CD4-positive, alpha-beta T cell treated with Interleukin-2 at 100 ng/mL for 4 hours (primary cell): Measurements from ENCODE around the gene ZNF32.

Experiments
- DNase-seq: peaks from one replicate; pipeline ENCODE4 v3.0.0-alpha.2; 2020; ENCODE audit warnings: low spot score

ZNF32 gene

GRCh38 chr10:43648398-43649184 lies at the start of gene ZNF32:
Gene ZNF32, minus strand, starts transcription at chr10:43648881. Its CDS starts 2,748 bp downstream, at chr10:43646133.
- DNase-seq, result peak; percentile 84

GRCh38 chr10:43698156-43698555 lies 49.5 kb upstream of the ZNF32 start:
- DNase-seq, result no peak

- no peak for DNase-seq
Observed at GRCh38 chr10:43696909-43697483, 48.3 kb upstream of the ZNF32 start.

- DNase-seq, result no peak
Observed at GRCh38 chr10:43695730-43696129, 47.0 kb upstream of the ZNF32 start.

GRCh38 chr10:43695321-43695720 lies 46.6 kb upstream of the ZNF32 start:
- no peak for DNase-seq

- DNase-seq, result no peak
Observed at GRCh38 chr10:43694526-43694925, 45.8 kb upstream of the ZNF32 start.

GRCh38 chr10:43693602-43694001 lies 44.9 kb upstream of the ZNF32 start:
- no peak for DNase-seq

GRCh38 chr10:43692051-43692825 lies 43.6 kb upstream of the ZNF32 start:
- no peak for DNase-seq

- no peak for DNase-seq
Observed at GRCh38 chr10:43691485-43691884, 42.8 kb upstream of the ZNF32 start.

GRCh38 chr10:43689955-43690771 lies 41.5 kb upstream of the ZNF32 start:
- peak; percentile 86 for DNase-seq

GRCh38 chr10:43689618-43689954 lies 40.9 kb upstream of the ZNF32 start:
- DNase-seq, result peak; percentile 22

GRCh38 chr10:43689007-43689491 lies 40.4 kb upstream of the ZNF32 start:
- DNase-seq, result no peak

- no peak for DNase-seq
Observed at GRCh38 chr10:43688348-43688892, 39.7 kb upstream of the ZNF32 start.

GRCh38 chr10:43687373-43687772 lies 38.7 kb upstream of the ZNF32 start:
- DNase-seq, result no peak

GRCh38 chr10:43686414-43686813 lies 37.7 kb upstream of the ZNF32 start:
- no peak for DNase-seq

- no peak for DNase-seq
Observed at GRCh38 chr10:43685744-43686143, 37.1 kb upstream of the ZNF32 start.

- DNase-seq, result no peak
Observed at GRCh38 chr10:43684292-43684559, 35.5 kb upstream of the ZNF32 start.

GRCh38 chr10:43683451-43684291 lies 35.0 kb upstream of the ZNF32 start:
- DNase-seq, result peak; percentile 4

GRCh38 chr10:43682956-43683355 lies 34.3 kb upstream of the ZNF32 start:
- no peak for DNase-seq

- no peak for DNase-seq
Observed at GRCh38 chr10:43681721-43682120, 33.0 kb upstream of the ZNF32 start.

- no peak for DNase-seq
Observed at GRCh38 chr10:43681220-43681619, 32.5 kb upstream of the ZNF32 start.
